Esophagus muscularis mucosa (tissue), 4 donors: ENCODE measurements around the gene RAPGEF2. TPM values are rescaled to one million over a fixed set of nuclear protein-coding genes. Genes with fewer than 3 reads are reported as not detected.

ENCODE experiments used
- DNase-seq: peaks from one replicate; pipeline ENCODE4 v3.0.0-alpha.2; 2017; ENCODE audit errors: extremely low spot score
- H3K27ac ChIP-seq, 4 donors: fragments of 200-600 bp; sonication (generic); replicated peaks in 1 of 4; 1 replicate in 3 of 4; 2 replicates in 1 of 4; pipeline ENCODE4 v1.5.1; 2016 to 2019; ENCODE audit warnings: mild to moderate bottlenecking in 1 of 4
- H3K27me3 ChIP-seq, 4 donors: fragments of 200-600 bp; sonication (generic); one replicate each; pipeline versions ENCODE4 v1.5.1 to v1.6.0; 2016 to 2019
- H3K36me3 ChIP-seq, 4 donors: fragments of 200-600 bp; sonication (generic); one replicate each; pipeline ENCODE4 v1.5.1; 2016 to 2019
- H3K4me1 ChIP-seq, 4 donors: fragments of 200-600 bp; sonication (generic); one replicate each; pipeline ENCODE4 v1.5.1; 2016 to 2019
- H3K4me3 ChIP-seq, 4 donors: fragments of 200-600 bp; sonication (generic); 1 replicate in 2 of 4; 2 replicates in 2 of 4; pipeline ENCODE4 v1.5.1; 2016 to 2019; ENCODE audit warnings: mild to moderate bottlenecking in 4 of 4, moderate library complexity in 1 of 4
- H3K9me3 ChIP-seq, 4 donors: fragments of 200-600 bp; sonication (generic); 1 replicate in 3 of 4; 2 replicates in 1 of 4; pipeline ENCODE4 v1.5.1; 2016 to 2019
- CTCF ChIP-seq, 3 experiments: fragments of 200-600 bp in 2 of 3; fragments of 450-650 bp in 1 of 3; sonication (generic) in 2 of 3; IDR thresholded peaks; one replicate each; pipeline ENCODE4 v1.5.1; 2017 to 2019; ENCODE audit warnings: antibody characterized with exemption in 3 of 3, mild to moderate bottlenecking in 2 of 3, moderate library complexity in 1 of 3
- EP300 ChIP-seq: sonication (generic); formaldehyde crosslinking; IDR thresholded peaks from one replicate; pipeline ENCODE4 v1.6.1; 2017; ENCODE audit warnings: antibody characterized with exemption
- POLR2A ChIP-seq: fragments of 450-650 bp; IDR thresholded peaks from one replicate; pipeline ENCODE4 v1.6.1; 2017; ENCODE audit warnings: antibody characterized with exemption, moderate library complexity, mild to moderate bottlenecking, low read depth
- POLR2AphosphoS5 ChIP-seq, 2 donors: sonication (generic); formaldehyde crosslinking; IDR thresholded peaks; one replicate each; pipeline ENCODE4 v1.6.1; 2017; ENCODE audit warnings: antibody characterized with exemption in 2 of 2
- WGBS: methylation state at CpG from one replicate; pipeline ENCODE4 v1.1.5; 2018; 5-methylcytosine and 5-hydroxymethylcytosine counted together
- intact Hi-C: fragments of 100-400 bp; cut with DNase I; formaldehyde crosslinking; loops from one replicate; pipeline ENCODE4 v1.15.1; 2023
- total RNA-seq, 4 donors: library from RNA; depleted of rRNA; stranded (reverse); fragments of >200 nt; gene quantifications; one replicate each; pipeline versions ENCODE4 v1.1.0 to v1.2.1, GENCODE V29; 2016

Gene RAPGEF2
- total RNA-seq, 4 donors from 2014 or later = 55.6 to 61.5 (median 58.4) TPM

GRCh38 chr4:159389756-159390155 lies 286.9 kb downstream of the RAPGEF2 start:
- no peak overlapping the region for H3K4me3 ChIP-seq
- no peaks in the 10 kb centered on the region for H3K36me3 ChIP-seq
- peaks cover 0 to 5% (median 0%) of the 10 kb centered on the region in 4 donors for H3K9me3 ChIP-seq
- DNase-seq = peak; percentile 78
- peaks cover 0 to 4% (median 0%) of the 10 kb centered on the region in 4 donors for H3K4me1 ChIP-seq
- TF ChIP-seq EP300 (no peak), CTCF (IDR thresholded peaks at IDR 0.05) (no peak), POLR2AphosphoS5 (IDR thresholded peaks at IDR 0.05) (no peak), POLR2A (no peak)
- H3K27ac ChIP-seq = no peak overlapping the region
- WGBS = 98% methylated on average over 15 of the region's 23 CpGs
- no peaks in the 10 kb centered on the region for H3K27me3 ChIP-seq
- intact Hi-C loops = no loop called here

GRCh38 chr4:159390648-159391047 lies 287.8 kb downstream of the RAPGEF2 start:
- Histone ChIP-seq H3K4me3 (no peak overlapping the region), H3K36me3 (no peaks in the 10 kb centered on the region), H3K27ac (no peak overlapping the region), H3K4me1 (peaks cover 0 to 4% (median 0%) of the 10 kb centered on the region in 4 donors), H3K9me3 (peaks cover 0 to 5% (median 0%) of the 10 kb centered on the region in 4 donors), H3K27me3 (no peaks in the 10 kb centered on the region)
- DNase-seq = peak; percentile 82
- no peak for TF ChIP-seq EP300
- TF ChIP-seq CTCF (IDR thresholded peaks at IDR 0.05) = no peak
- no peak for TF ChIP-seq POLR2A
- 28% methylated on average over 12 of the region's 12 CpGs for WGBS
- intact Hi-C loops = no loop called here

GRCh38 chr4:159395693-159396092 lies 292.8 kb downstream of the RAPGEF2 start:
- Histone ChIP-seq H3K27me3 (no peaks in the 10 kb centered on the region), H3K36me3 (no peaks in the 10 kb centered on the region), H3K9me3 (no peaks in the 10 kb centered on the region), H3K27ac (no peak overlapping the region), H3K4me1 (peaks cover 2 to 16% (median 8%) of the 10 kb centered on the region in 4 donors), H3K4me3 (no peak overlapping the region)
- WGBS = 87% methylated on average over 2 of the region's 2 CpGs
- intact Hi-C loops = no loop called here
- TF ChIP-seq CTCF (IDR thresholded peaks at IDR 0.05) = no peak
- no peak for TF ChIP-seq POLR2A
- no peak for TF ChIP-seq EP300
- no peak for TF ChIP-seq POLR2AphosphoS5 (IDR thresholded peaks at IDR 0.05)
- no peak for DNase-seq

- WGBS = 87% methylated on average over 3 of the region's 3 CpGs
- peak; percentile 45 for DNase-seq
- no peak overlapping the region for H3K27ac ChIP-seq
- no peaks in the 10 kb centered on the region for H3K36me3 ChIP-seq
- H3K4me1 ChIP-seq = peaks cover 5 to 20% (median 11%) of the 10 kb centered on the region in 4 donors
- H3K27me3 ChIP-seq = no peaks in the 10 kb centered on the region
- no peak for TF ChIP-seq CTCF (IDR thresholded peaks at IDR 0.05)
- no peak for TF ChIP-seq EP300
- TF ChIP-seq POLR2A = no peak
- TF ChIP-seq POLR2AphosphoS5 (IDR thresholded peaks at IDR 0.05) = no peak
- H3K4me3 ChIP-seq = no peak overlapping the region
- H3K9me3 ChIP-seq = no peaks in the 10 kb centered on the region
- intact Hi-C loops = no loop called here
These were observed 293.3 kb downstream of the RAPGEF2 start for GRCh38 chr4:159396151-159396550.

- Histone ChIP-seq H3K27me3 (no peaks in the 10 kb centered on the region), H3K36me3 (no peaks in the 10 kb centered on the region), H3K4me1 (peaks cover 7 to 23% (median 14%) of the 10 kb centered on the region in 4 donors), H3K4me3 (no peak overlapping the region), H3K27ac (peak overlapping the region in 2 of 4 donors; percentile 21 to 41), H3K9me3 (no peaks in the 10 kb centered on the region)
- no peak for TF ChIP-seq EP300
- TF ChIP-seq POLR2A = no peak
- TF ChIP-seq CTCF (IDR thresholded peaks at IDR 0.05) = no peak
- TF ChIP-seq POLR2AphosphoS5 (IDR thresholded peaks at IDR 0.05) = no peak
- peak; percentile 42 for DNase-seq
- intact Hi-C loops = no loop called here
- WGBS = 69% methylated on average over 7 of the region's 7 CpGs
These were observed 295.4 kb downstream of the RAPGEF2 start for GRCh38 chr4:159398236-159398638.
